DOHH2 (cell line): ENCODE data around the gene SUOX.
A peak's percentile ranks its signal among the peaks of the same experiment; 100 is the strongest.

Source experiments
- H3F3A ChIP-seq: fragments of 200-600 bp; sonication (generic), shearing (Covaris generic); 2 replicates; pipeline ENCODE4 v1.6.0; 2016; ENCODE audit warnings: antibody characterized with exemption, mild to moderate bottlenecking; ENCODE audit not compliant: control insufficient read depth, insufficient read depth
- H3K27ac ChIP-seq: fragments of 200-600 bp; sonication (generic); 2 replicates; pipeline ENCODE4 v1.5.1; 2014; ENCODE audit warnings: low read depth, mild to moderate bottlenecking, low read length, moderate library complexity
- H3K27me3 ChIP-seq: fragments of 200-600 bp; sonication (generic); 2 replicates; pipeline ENCODE4 v1.6.1; 2014; ENCODE audit warnings: mild to moderate bottlenecking, low read length, mixed read lengths; ENCODE audit not compliant: control insufficient read depth
- H3K36me3 ChIP-seq: fragments of 200-600 bp; sonication (generic); 2 replicates; pipeline ENCODE4 v1.6.1; 2014; ENCODE audit warnings: mild to moderate bottlenecking, low read length, moderate library complexity, mixed read lengths; ENCODE audit not compliant: control insufficient read depth
- H3K4me1 ChIP-seq: fragments of 200-600 bp; sonication (generic); 2 replicates; pipeline ENCODE4 v1.6.1; 2014; ENCODE audit warnings: mild to moderate bottlenecking, low read length, mixed read lengths; ENCODE audit not compliant: control insufficient read depth
- H3K4me2 ChIP-seq: fragments of 200-600 bp; sonication (generic); 2 replicates; pipeline ENCODE4 v1.6.0; 2014; ENCODE audit warnings: mild to moderate bottlenecking, low read length, moderate library complexity
- H3K4me3 ChIP-seq: fragments of 200-600 bp; sonication (generic); 2 replicates; pipeline ENCODE4 v1.5.1; 2014; ENCODE audit warnings: mild to moderate bottlenecking, low read length, mixed read lengths
- H3K79me2 ChIP-seq: fragments of 200-600 bp; sonication (generic); 2 replicates; pipeline ENCODE4 v1.6.1; 2014; ENCODE audit warnings: mild to moderate bottlenecking, low read length, mixed read lengths; ENCODE audit not compliant: control insufficient read depth
- H3K9me2 ChIP-seq: fragments of 200-600 bp; sonication (generic); replicated peaks from 2 replicates; pipeline ENCODE4 v1.6.1; 2014; ENCODE audit warnings: mild to moderate bottlenecking, low read length, mixed read lengths; ENCODE audit not compliant: control insufficient read depth
- H3K9me3 ChIP-seq: fragments of 200-600 bp; sonication (generic); 2 replicates; pipeline ENCODE4 v1.6.1; 2014; ENCODE audit warnings: antibody characterized with exemption, low read length, mixed read lengths; ENCODE audit not compliant: control insufficient read depth, insufficient read depth
- H4K20me1 ChIP-seq: fragments of 200-600 bp; sonication (generic); 2 replicates; pipeline ENCODE4 v1.6.0; 2014; ENCODE audit warnings: low read depth, mild to moderate bottlenecking, antibody characterized with exemption, low read length, moderate library complexity; ENCODE audit not compliant: control insufficient read depth, insufficient read depth
- CTCF ChIP-seq: fragments of 200-600 bp; sonication (generic); IDR thresholded peaks from one replicate; pipeline ENCODE4 v1.5.1; 2014; ENCODE audit warnings: antibody characterized with exemption, mild to moderate bottlenecking, low read depth, low read length; ENCODE audit not compliant: poor library complexity, severe bottlenecking
- EZH2phosphoT487 ChIP-seq: fragments of 200-600 bp; sonication (generic); IDR thresholded peaks from 2 replicates; pipeline ENCODE4 v1.6.1; 2017; ENCODE audit warnings: borderline replicate concordance, mild to moderate bottlenecking, antibody characterized with exemption, low read length, moderate library complexity, mixed read lengths

Gene SUOX

GRCh38 chr12:56029166-56029519, 32.1 kb downstream of the SUOX start:
- Histone ChIP-seq H3K27me3 (no peaks in the 10 kb centered on the region), H3K4me3 (no peak overlapping the region), H3K9me2 (no peaks in the 10 kb centered on the region), H3K4me2 (no peak overlapping the region), H3K9me3 (no peaks in the 10 kb centered on the region), H3K4me1 (no peaks in the 10 kb centered on the region), H3K79me2 (no peaks in the 10 kb centered on the region), H3K27ac (no peak overlapping the region), H3K36me3 (no peaks in the 10 kb centered on the region), H3F3A (no peaks in the 10 kb centered on the region), H4K20me1 (no peaks in the 10 kb centered on the region)
- TF ChIP-seq CTCF: no peak
- TF ChIP-seq EZH2phosphoT487: no peak

- Histone ChIP-seq H4K20me1 (no peaks in the 10 kb centered on the region), H3K9me3 (no peaks in the 10 kb centered on the region), H3K4me1 (no peaks in the 10 kb centered on the region), H3K27ac (no peak overlapping the region), H3K79me2 (no peaks in the 10 kb centered on the region), H3K9me2 (no peaks in the 10 kb centered on the region), H3K27me3 (no peaks in the 10 kb centered on the region), H3K4me3 (no peak overlapping the region), H3K36me3 (no peaks in the 10 kb centered on the region), H3F3A (no peaks in the 10 kb centered on the region), H3K4me2 (no peak overlapping the region)
- TF ChIP-seq CTCF (peak; percentile 77), EZH2phosphoT487 (no peak)
These were observed 32.7 kb downstream of the SUOX start for GRCh38 chr12:56029666-56030293.

DNA sequence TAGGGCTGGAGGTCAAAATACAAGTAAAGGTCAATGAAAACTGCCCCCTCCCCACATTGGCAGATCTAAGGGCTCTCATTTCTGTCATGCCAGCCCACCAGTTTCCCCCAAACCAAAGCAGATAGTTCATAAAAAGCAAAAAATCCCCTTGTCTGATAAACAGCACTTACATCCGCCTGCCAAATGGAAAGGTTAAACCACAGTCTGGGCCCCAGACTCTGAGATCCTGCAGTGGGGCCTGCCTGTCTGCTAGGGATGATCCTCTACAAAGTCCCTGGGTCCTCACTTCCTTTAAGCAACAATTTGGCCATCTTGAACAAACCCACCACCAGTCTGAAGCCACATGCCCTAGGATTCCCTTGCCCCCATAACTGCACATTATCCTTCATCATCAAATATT, 34.9 kb downstream of the SUOX start:
- H3K27me3 ChIP-seq: no peaks in the 10 kb centered on the region
- H3K27ac ChIP-seq: no peak overlapping the region
- TF ChIP-seq EZH2phosphoT487 (no peak), CTCF (no peak)
- no peaks in the 10 kb centered on the region for H3F3A ChIP-seq
- no peaks in the 10 kb centered on the region for H3K36me3 ChIP-seq
- H3K4me3 ChIP-seq: no peak overlapping the region
- no peaks in the 10 kb centered on the region for H4K20me1 ChIP-seq
- no peaks in the 10 kb centered on the region for H3K4me1 ChIP-seq
- no peaks in the 10 kb centered on the region for H3K9me2 ChIP-seq
- H3K79me2 ChIP-seq: no peaks in the 10 kb centered on the region
- H3K4me2 ChIP-seq: no peak overlapping the region
- no peaks in the 10 kb centered on the region for H3K9me3 ChIP-seq
